HAP-1 (cell line): ENCODE data around the gene EVC2.

Experiments used
- DNase-seq, 2 experiments: peaks; one replicate each; pipeline ENCODE4 v3.0.0-alpha.2; 2016 to 2020; ENCODE audit warnings: low spot score in 2 of 2
- H3K27me3 ChIP-seq: fragments of 250-450 bp; sonication (Bioruptor Pico); 2 replicates; pipeline ENCODE4 v1.5.1; 2020; ENCODE audit warnings: low read depth, mild to moderate bottlenecking, moderate library complexity
- H3K36me3 ChIP-seq: fragments of 250-450 bp; sonication (Bioruptor Pico); replicated peaks from 2 replicates; pipeline ENCODE4 v1.5.1; 2020; ENCODE audit warnings: mild to moderate bottlenecking
- H3K4me1 ChIP-seq: fragments of 250-450 bp; sonication (Bioruptor Pico); 2 replicates; pipeline ENCODE4 v1.5.1; 2020; ENCODE audit warnings: mild to moderate bottlenecking
- H3K4me3 ChIP-seq: fragments of 250-450 bp; sonication (Bioruptor Pico); 2 replicates; pipeline ENCODE4 v1.5.1; 2020; ENCODE audit warnings: mild to moderate bottlenecking, moderate library complexity
- H3K9me3 ChIP-seq: fragments of 250-450 bp; sonication (Bioruptor Pico); 2 replicates; pipeline ENCODE4 v1.5.1; 2020; ENCODE audit warnings: mild to moderate bottlenecking, moderate library complexity
- in situ Hi-C: fragments of 300-500 bp; cut with MboI; formaldehyde crosslinking; loops from 3 replicates; pipeline ENCODE4 v1.14.3; 2020; ENCODE audit warnings: low sequenced_read_pairs, inconsistent platforms, mixed read lengths

EVC2 gene

DNA sequence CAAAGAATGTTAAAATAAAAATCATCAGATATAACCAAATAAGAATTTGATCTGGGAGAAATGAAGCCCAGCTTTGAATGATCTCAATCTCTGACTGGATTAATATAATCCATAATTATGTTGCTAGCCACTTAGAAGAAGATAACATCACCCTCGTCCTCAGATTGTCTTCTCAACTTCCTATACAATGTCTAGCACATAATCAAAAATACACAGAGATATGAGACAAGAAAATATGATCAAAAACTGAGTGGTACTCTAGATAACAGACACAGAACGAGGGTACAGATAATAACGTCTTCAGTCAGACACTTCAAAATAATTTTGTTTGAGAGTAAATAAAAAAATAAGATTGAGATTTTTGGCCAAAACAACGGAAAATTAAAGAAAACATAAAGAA, 47.1 kb downstream of the EVC2 start:
- H3K9me3 ChIP-seq = no peaks in the 10 kb centered on the region
- no peaks in the 10 kb centered on the region for H3K36me3 ChIP-seq
- no peaks in the 10 kb centered on the region for H3K4me1 ChIP-seq
- H3K27me3 ChIP-seq = no peaks in the 10 kb centered on the region
- in situ Hi-C loops = no loop called here
- no peak overlapping the region for H3K4me3 ChIP-seq
- DNase-seq = no peak

DNA sequence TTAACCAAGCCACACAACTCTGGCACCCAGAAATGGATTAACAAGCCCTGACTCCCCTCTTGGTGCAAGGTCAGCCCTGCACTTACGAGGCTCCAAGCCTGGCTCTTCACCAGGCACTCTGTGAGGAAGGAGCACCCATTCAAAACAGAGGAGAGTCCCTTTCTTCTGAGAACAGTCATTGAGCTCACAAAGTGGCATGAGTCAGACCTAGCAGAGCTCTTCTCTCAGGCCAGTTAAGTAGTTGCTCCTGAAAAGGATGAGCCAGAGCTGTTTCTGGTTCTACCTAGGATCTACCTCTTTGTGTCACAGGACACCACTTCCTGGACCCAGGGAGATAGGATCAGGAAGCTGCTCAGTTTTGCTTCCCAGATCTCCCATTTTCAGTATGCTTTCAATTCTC, 48.2 kb downstream of the EVC2 start:
- Histone ChIP-seq H3K4me1 (no peaks in the 10 kb centered on the region), H3K27me3 (no peaks in the 10 kb centered on the region), H3K36me3 (no peaks in the 10 kb centered on the region), H3K4me3 (no peak overlapping the region), H3K9me3 (no peaks in the 10 kb centered on the region)
- DNase-seq = no peak
- in situ Hi-C loops = no loop called here

- Histone ChIP-seq H3K27me3 (no peaks in the 10 kb centered on the region), H3K9me3 (no peaks in the 10 kb centered on the region), H3K4me1 (no peaks in the 10 kb centered on the region), H3K4me3 (no peak overlapping the region), H3K36me3 (no peaks in the 10 kb centered on the region)
- no peak for DNase-seq
- in situ Hi-C loops = no loop called here
These were observed 49.4 kb downstream of the EVC2 start for GRCh38 chr4:5658974-5659373.

DNA sequence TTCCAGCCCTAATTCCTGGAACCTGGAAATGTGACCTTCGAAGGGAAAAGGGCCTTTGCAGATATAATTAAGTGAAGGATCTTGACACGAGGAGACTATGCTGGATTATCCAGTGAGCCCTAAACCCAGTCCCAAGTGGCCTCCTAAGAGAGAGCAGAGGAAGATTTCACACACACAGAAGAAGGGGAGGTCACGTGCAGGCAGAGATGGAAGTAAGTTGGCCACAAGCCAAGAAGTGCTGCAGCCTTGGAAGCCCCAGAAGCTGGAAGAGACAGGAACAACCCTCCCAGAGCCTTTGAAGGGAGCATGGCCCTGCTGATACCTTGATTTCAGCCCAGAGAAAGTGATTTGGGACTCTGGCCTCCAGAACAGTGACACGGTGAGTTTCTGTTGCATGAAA, 51.9 kb downstream of the EVC2 start:
- in situ Hi-C loops = no loop called here

GRCh38 chr4:5654791-5655190, 53.6 kb downstream of the EVC2 start:
- H3K4me3 ChIP-seq = no peak overlapping the region
- H3K27me3 ChIP-seq = no peaks in the 10 kb centered on the region
- no peaks in the 10 kb centered on the region for H3K4me1 ChIP-seq
- H3K36me3 ChIP-seq = no peaks in the 10 kb centered on the region
- no peak for DNase-seq
- in situ Hi-C loops = no loop called here
- no peaks in the 10 kb centered on the region for H3K9me3 ChIP-seq

More for the DNA sequence above, 51.9 kb downstream of the EVC2 start:
- Histone ChIP-seq H3K36me3 (no peaks in the 10 kb centered on the region), H3K9me3 (no peaks in the 10 kb centered on the region), H3K27me3 (no peaks in the 10 kb centered on the region), H3K4me3 (no peak overlapping the region), H3K4me1 (no peaks in the 10 kb centered on the region)
- no peak for DNase-seq

- no peaks in the 10 kb centered on the region for H3K9me3 ChIP-seq
- no peak for DNase-seq
- in situ Hi-C loops = no loop called here
- H3K4me3 ChIP-seq = no peak overlapping the region
- no peaks in the 10 kb centered on the region for H3K36me3 ChIP-seq
- H3K4me1 ChIP-seq = no peaks in the 10 kb centered on the region
- no peaks in the 10 kb centered on the region; the same call in 1 of the 2 replicates for H3K27me3 ChIP-seq
These were observed 57.3 kb downstream of the EVC2 start for GRCh38 chr4:5651089-5651488.

DNA sequence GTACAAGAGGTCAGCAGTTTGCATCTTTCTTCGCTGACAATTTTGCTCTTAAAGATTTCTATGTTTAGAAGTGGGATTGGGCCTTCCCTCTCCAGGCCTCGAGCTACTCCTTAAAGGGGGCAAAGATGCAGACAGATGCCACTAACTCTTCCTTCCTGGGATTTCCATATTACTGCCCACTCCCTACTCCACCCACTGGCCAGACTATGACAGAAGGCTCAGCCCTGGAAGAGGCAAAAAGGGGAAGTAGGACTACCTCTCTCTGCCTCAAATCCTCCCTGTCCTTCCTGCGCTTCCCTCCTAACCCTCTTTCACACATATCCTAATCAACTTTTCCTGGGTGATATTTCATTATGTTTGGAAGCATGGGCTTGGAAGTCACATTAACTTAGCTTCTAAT, 58.3 kb downstream of the EVC2 start:
- Histone ChIP-seq H3K27me3 (no peaks in the 10 kb centered on the region; the same call in 1 of the 2 replicates), H3K4me1 (no peaks in the 10 kb centered on the region), H3K4me3 (no peak overlapping the region), H3K36me3 (no peaks in the 10 kb centered on the region), H3K9me3 (no peaks in the 10 kb centered on the region)
- no peak for DNase-seq
- in situ Hi-C loops = no loop called here

DNA sequence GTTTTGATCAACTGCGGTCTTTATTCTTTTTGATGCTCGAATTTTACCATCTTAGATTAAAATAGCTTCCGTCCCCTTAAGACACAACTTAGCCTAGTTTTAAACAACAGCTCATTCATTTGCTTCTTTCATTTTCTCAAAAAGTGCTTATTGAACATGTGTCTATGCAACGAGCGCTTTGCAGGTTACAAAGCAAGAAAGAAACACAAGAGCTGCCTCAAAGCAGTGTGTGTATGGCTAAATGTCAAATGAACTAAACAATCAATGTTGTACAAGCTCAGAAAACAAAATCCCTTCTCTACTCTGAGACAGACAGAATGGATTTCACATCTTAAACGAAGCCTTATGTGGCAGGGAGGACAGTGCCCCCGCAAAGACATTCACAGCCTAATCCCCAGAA, 61.0 kb downstream of the EVC2 start:
- Histone ChIP-seq H3K9me3 (no peaks in the 10 kb centered on the region), H3K4me3 (no peak overlapping the region), H3K4me1 (no peaks in the 10 kb centered on the region), H3K27me3 (no peaks in the 10 kb centered on the region; the same call in 1 of the 2 replicates), H3K36me3 (no peaks in the 10 kb centered on the region)
- in situ Hi-C loops = no loop called here
- no peak for DNase-seq

- DNase-seq = no peak
- H3K27me3 ChIP-seq = no peaks in the 10 kb centered on the region
- H3K4me1 ChIP-seq = no peaks in the 10 kb centered on the region
- no peak overlapping the region for H3K4me3 ChIP-seq
- H3K9me3 ChIP-seq = no peaks in the 10 kb centered on the region
- in situ Hi-C loops = no loop called here
- H3K36me3 ChIP-seq = no peaks in the 10 kb centered on the region
These were observed 68.3 kb downstream of the EVC2 start for GRCh38 chr4:5640096-5640495.

- Histone ChIP-seq H3K4me3 (no peak overlapping the region), H3K4me1 (no peaks in the 10 kb centered on the region), H3K27me3 (no peaks in the 10 kb centered on the region), H3K9me3 (no peaks in the 10 kb centered on the region), H3K36me3 (no peaks in the 10 kb centered on the region)
- in situ Hi-C loops = no loop called here
- DNase-seq = no peak
These were observed 68.8 kb downstream of the EVC2 start for GRCh38 chr4:5639556-5639955.

DNA sequence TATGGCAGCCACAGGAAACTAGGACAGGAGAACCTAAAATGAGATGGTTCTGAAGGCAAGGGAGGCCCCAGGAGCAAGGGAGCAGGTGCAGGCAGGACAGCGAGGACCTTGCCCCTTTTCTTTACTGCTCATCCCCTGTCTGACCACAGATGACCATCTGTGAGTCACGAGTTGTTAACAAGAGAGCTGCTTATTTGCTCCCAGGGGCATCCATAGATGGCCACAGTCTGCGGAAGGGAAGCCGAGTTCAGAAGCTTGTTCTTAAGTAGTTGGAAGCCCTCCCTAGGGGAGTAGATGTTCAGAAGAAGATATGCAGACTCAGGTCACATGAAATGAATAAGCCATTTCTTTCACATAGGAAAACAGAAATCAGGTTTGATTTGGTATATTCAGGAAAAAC, 69.4 kb downstream of the EVC2 start:
- Histone ChIP-seq H3K4me3 (no peak overlapping the region), H3K9me3 (no peaks in the 10 kb centered on the region), H3K36me3 (no peaks in the 10 kb centered on the region), H3K27me3 (no peaks in the 10 kb centered on the region), H3K4me1 (no peaks in the 10 kb centered on the region)
- in situ Hi-C loops = no loop called here
- DNase-seq = no peak

GRCh38 chr4:5638316-5638715, 70.0 kb downstream of the EVC2 start:
- H3K4me3 ChIP-seq = no peak overlapping the region
- no peaks in the 10 kb centered on the region for H3K36me3 ChIP-seq
- H3K9me3 ChIP-seq = no peaks in the 10 kb centered on the region
- DNase-seq = no peak
- H3K4me1 ChIP-seq = no peaks in the 10 kb centered on the region
- in situ Hi-C loops = no loop called here
- no peaks in the 10 kb centered on the region for H3K27me3 ChIP-seq

DNA sequence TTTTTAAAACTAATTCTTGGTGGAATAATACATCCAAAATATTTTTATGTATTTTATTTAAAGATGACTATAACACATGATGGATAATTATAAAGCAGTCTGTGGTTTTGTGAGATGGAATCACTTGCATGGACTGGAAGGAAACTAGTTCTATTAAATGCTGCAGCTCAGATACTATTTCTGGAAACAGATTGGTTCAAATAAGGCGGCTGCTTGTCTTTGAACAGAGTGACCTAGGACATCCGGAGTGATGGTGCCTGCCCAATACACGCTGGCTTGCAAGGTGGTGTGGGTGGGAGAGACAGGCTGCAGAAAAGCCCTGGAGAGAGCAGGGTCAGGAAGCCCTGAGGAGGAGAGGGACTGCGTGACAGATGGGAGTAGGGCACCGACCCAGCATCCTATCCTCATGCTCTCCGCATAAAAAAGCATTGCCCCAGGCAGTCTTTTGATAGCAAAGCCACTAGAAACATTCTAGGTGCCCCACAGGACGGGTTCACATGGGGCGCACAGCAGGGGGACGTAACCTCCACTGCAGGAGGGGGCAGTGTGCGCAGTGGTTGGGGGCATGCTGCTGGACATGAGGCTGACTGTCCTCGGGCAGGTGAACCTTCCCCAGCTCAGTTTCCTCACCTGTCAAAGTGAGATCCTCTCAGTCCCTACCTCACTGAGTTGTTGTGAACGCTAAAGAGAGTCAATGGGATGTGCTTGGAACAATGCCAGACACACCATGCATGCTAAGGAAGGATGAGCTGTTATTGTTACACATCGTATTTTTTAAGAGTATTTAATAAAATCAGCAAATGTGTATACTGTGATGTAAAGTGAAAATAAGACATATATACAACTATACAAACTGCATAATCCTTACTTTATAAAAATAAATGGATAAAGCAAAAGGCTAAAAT, 71.3 kb downstream of the EVC2 start:
- no peak for DNase-seq

DNA sequence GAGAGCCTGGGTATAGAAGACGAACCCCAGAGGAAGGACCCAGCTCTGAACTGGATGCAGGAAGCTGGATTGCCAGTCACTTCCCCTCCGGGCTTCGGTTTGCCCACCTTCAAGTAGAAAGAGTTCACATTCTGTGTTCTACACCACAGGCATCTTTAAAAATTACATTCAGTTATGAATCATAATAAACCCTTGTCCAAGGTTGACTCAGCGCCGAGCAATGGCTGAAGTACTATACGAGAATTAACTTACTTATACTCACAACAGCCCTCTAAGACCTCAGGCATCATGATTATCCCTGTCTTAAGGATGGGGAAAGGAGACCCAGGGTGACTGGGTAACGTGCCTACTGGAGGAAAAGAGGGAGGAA, 72.5 kb downstream of the EVC2 start:
- no peak for DNase-seq
- no peaks in the 10 kb centered on the region for H3K4me1 ChIP-seq
- H3K27me3 ChIP-seq = no peaks in the 10 kb centered on the region
- no peaks in the 10 kb centered on the region for H3K9me3 ChIP-seq
- no peaks in the 10 kb centered on the region for H3K36me3 ChIP-seq
- H3K4me3 ChIP-seq = no peak overlapping the region
- in situ Hi-C loops = no loop called here

More for the DNA sequence above, 71.3 kb downstream of the EVC2 start:
- no peaks in the 10 kb centered on the region for H3K36me3 ChIP-seq
- no peaks in the 10 kb centered on the region for H3K9me3 ChIP-seq
- in situ Hi-C loops = no loop called here
- H3K4me3 ChIP-seq = no peak overlapping the region
- H3K27me3 ChIP-seq = no peaks in the 10 kb centered on the region
- H3K4me1 ChIP-seq = no peaks in the 10 kb centered on the region

DNA sequence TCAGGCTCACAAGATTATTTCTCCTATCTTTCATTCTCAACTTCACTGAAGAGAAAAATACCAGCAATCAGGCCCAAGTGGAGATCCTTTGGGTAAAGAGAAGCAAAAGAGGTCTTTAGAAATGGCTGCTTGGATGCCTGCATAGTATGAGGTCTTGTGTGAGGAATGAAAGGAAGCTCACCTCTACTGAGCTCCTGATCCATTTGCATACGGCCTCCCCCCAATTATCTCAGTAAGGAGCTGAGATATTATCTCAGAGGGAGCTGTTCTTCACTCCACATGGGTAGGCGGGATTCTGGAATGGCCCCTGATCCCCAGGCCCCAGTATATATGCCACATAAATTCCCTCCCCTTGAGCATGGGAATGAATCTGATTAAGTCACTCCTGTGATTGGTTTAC, 75.8 kb downstream of the EVC2 start:
- Histone ChIP-seq H3K27me3 (no peaks in the 10 kb centered on the region), H3K36me3 (no peaks in the 10 kb centered on the region), H3K4me1 (no peaks in the 10 kb centered on the region), H3K9me3 (no peaks in the 10 kb centered on the region), H3K4me3 (no peak overlapping the region)
- no peak for DNase-seq
- in situ Hi-C loops = no loop called here
